Uterus (tissue), 4 donors: Measurements from ENCODE around the gene MFN1. TPM values are rescaled to one million over a fixed set of nuclear protein-coding genes. Genes with fewer than 3 reads are reported as not detected.

Source experiments
- DNase-seq, 2 donors: peaks; one replicate each; pipeline ENCODE4 v3.0.0-alpha.2; 2019 to 2020
- H3K27ac ChIP-seq, 2 donors: fragments of 200-600 bp; sonication (generic); 1 replicate in 1 of 2; 2 replicates in 1 of 2; pipeline ENCODE4 v1.5.1; 2016 to 2018
- H3K27me3 ChIP-seq, 2 donors: fragments of 200-600 bp; sonication (generic); one replicate each; pipeline ENCODE4 v1.5.1; 2018 to 2019; ENCODE audit warnings: control low read depth in 1 of 2
- H3K36me3 ChIP-seq, 2 donors: fragments of 200-600 bp; sonication (generic); one replicate each; pipeline ENCODE4 v1.5.1; 2019; ENCODE audit warnings: control low read depth in 1 of 2
- H3K4me1 ChIP-seq, 2 donors: fragments of 200-600 bp; sonication (generic); one replicate each; pipeline ENCODE4 v1.5.1; 2018 to 2019; ENCODE audit warnings: control low read depth in 1 of 2
- H3K4me3 ChIP-seq, 2 donors: fragments of 200-600 bp; sonication (generic); 1 replicate in 1 of 2; 2 replicates in 1 of 2; pipeline ENCODE4 v1.5.1; 2018 to 2019; ENCODE audit warnings: mild to moderate bottlenecking in 1 of 2
- H3K9me3 ChIP-seq, 2 donors: fragments of 200-600 bp; sonication (generic); one replicate each; pipeline ENCODE4 v1.5.1; 2019; ENCODE audit warnings: control low read depth in 1 of 2
- POLR2A ChIP-seq, 2 donors: fragments of 450-650 bp; IDR thresholded peaks; one replicate each; pipeline ENCODE4 v1.6.1; 2016; ENCODE audit warnings: antibody characterized with exemption in 2 of 2, mild to moderate bottlenecking in 1 of 2, moderate library complexity in 1 of 2
- intact Hi-C: fragments of 100-400 bp; cut with DNase I; formaldehyde crosslinking; loops from one replicate; pipeline ENCODE4 v1.15.1; 2023; ENCODE audit warnings: low total_unique reads
- total RNA-seq, 4 donors: library from RNA; depleted of rRNA in 3 of 4; stranded (reverse); fragments of >200 nt in 3 of 4; gene quantifications; one replicate each; pipeline versions ENCODE4 v1.1.0 to v1.2.4, GENCODE V29; 2014 to 2023
- TF ChIP-seq, protein P1 (sequence below), 4 experiments: fragments of 200-600 bp in 2 of 4; fragments of 450-650 bp in 2 of 4; sonication (generic) in 2 of 4; IDR thresholded peaks; one replicate each; pipeline ENCODE4 v1.5.1; 2016 to 2019; ENCODE audit warnings: antibody characterized with exemption in 4 of 4, mild to moderate bottlenecking in 2 of 4, moderate library complexity in 1 of 4
- donor health status: DM: yes; HTN: yes; CAD: no.

MFN1 gene
- total RNA-seq, 4 donors from 2014 or later, result 10.0 to 88.6 (median 63.3) TPM

DNA sequence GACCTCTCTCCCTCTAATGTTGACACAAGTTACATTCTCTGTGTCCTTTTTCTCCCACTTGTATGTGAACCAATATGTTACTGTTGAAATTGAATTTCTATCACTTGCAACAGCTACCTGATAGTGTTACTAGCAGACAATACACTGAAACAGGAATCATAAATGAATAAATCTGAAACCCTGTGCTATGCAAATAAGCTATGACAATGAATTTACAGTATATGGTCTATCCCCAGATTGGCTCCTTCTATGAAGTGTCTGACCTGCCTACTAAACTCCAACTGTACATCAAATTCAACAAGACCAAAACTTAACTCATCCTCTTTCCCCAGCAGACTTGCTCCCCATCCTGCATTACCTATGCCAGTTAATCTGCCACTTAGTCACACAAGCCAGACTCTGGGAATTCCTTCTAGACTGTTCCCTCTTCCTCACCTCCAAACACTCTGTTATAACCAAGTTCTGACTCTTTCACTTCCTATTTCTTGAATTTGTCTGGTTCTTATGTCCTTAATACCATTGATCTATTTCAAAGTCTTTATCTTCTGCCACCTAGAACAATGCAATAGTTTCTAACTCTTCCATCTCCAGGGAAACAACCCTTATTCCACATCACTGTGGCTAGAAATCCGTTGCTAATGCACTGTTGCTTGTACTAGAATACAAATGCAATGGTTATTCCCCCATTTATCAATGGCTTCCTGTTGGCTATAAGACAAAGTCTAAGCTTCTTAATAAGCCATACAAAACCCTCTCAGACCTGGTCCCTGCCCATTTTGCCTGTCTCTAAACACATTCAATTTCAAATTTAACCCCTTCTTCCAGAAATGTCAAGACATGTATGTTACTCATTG is 38.1 kb upstream of the MFN1 start:
- DNase-seq, result no peak
- Histone ChIP-seq H3K36me3 (no peaks in the 10 kb centered on the region), H3K4me1 (no peaks in the 10 kb centered on the region), H3K27me3 (no peaks in the 10 kb centered on the region), H3K4me3 (no peak overlapping the region), H3K27ac (no peak overlapping the region), H3K9me3 (no peaks in the 10 kb centered on the region)
- TF ChIP-seq, protein P1, sequence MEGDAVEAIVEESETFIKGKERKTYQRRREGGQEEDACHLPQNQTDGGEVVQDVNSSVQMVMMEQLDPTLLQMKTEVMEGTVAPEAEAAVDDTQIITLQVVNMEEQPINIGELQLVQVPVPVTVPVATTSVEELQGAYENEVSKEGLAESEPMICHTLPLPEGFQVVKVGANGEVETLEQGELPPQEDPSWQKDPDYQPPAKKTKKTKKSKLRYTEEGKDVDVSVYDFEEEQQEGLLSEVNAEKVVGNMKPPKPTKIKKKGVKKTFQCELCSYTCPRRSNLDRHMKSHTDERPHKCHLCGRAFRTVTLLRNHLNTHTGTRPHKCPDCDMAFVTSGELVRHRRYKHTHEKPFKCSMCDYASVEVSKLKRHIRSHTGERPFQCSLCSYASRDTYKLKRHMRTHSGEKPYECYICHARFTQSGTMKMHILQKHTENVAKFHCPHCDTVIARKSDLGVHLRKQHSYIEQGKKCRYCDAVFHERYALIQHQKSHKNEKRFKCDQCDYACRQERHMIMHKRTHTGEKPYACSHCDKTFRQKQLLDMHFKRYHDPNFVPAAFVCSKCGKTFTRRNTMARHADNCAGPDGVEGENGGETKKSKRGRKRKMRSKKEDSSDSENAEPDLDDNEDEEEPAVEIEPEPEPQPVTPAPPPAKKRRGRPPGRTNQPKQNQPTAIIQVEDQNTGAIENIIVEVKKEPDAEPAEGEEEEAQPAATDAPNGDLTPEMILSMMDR (IDR thresholded peaks at IDR 0.05), result no peak
- TF ChIP-seq POLR2A (IDR thresholded peaks at IDR 0.05), result no peak
- intact Hi-C loops, result loop anchor here (10.0 kb wide), 2 partner anchors 205 to 295 kb away; no protein-coding TSS in a partner anchor

DNA sequence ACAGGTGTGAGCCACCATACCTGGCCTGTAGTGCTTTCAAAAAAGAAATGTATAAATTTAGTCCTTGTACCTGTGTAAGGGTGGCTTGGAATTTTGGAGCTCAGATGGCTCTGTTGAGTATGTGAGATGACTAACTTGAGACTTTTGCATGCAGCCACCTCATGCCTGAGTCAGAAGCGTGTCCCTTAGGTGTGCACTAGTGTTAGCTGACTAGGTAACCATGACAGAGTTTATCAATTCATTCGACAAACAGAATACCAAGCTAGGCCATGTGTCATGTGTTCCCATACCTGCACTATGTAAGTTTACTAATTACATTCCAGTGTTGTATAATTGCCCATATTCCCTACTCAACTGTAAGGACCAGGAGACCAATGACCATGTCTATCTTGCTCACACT is 28.6 kb upstream of the MFN1 start:
- TF ChIP-seq POLR2A (IDR thresholded peaks at IDR 0.05), result no peak
- TF ChIP-seq, protein P1 (IDR thresholded peaks at IDR 0.05), result no peak
- Histone ChIP-seq H3K4me1 (no peaks in the 10 kb centered on the region), H3K27ac (no peak overlapping the region), H3K36me3 (no peaks in the 10 kb centered on the region), H3K4me3 (no peak overlapping the region), H3K9me3 (no peaks in the 10 kb centered on the region), H3K27me3 (no peaks in the 10 kb centered on the region)
- no peak for DNase-seq
- intact Hi-C loops, result loop anchor here (5.0 to 10.0 kb wide), 3 partner anchors 172 to 304 kb away; partner anchors contain the start of gene PIK3CA

GRCh38 chr3:179321668-179322285 is 25.7 kb upstream of the MFN1 start:
- peak overlapping the region; percentile 92 to 97 for H3K27ac ChIP-seq
- DNase-seq, result peak; percentile 37 to 49
- no peaks in the 10 kb centered on the region for H3K36me3 ChIP-seq
- intact Hi-C loops, result no loop called here
- no peak for TF ChIP-seq POLR2A (IDR thresholded peaks at IDR 0.05)
- TF ChIP-seq, protein P1 (IDR thresholded peaks at IDR 0.05), result peak; percentile 34 to 57 (median 50)
- H3K9me3 ChIP-seq, result no peaks in the 10 kb centered on the region
- no peaks in the 10 kb centered on the region for H3K27me3 ChIP-seq
- H3K4me1 ChIP-seq, result no peaks in the 10 kb centered on the region
- peak overlapping the region; percentile 71 to 94 for H3K4me3 ChIP-seq

GRCh38 chr3:179322286-179323196 is 25.0 kb upstream of the MFN1 start, which contains the start of gene ZNF639:
ZNF639 (plus strand) TSS chr3:179323031; CDS start chr3:179328294, 5,263 bp downstream.
- peak within 1 kb of the TSS; percentile 92 to 97 for H3K27ac ChIP-seq
- H3K36me3 ChIP-seq, result no peaks in the 10 kb centered on the region
- H3K9me3 ChIP-seq, result no peaks in the 10 kb centered on the region
- intact Hi-C loops, result no loop called here
- no peaks in the 10 kb centered on the region for H3K4me1 ChIP-seq
- no peaks in the 10 kb centered on the region for H3K27me3 ChIP-seq
- peak; percentile 84 to 90 for DNase-seq
- peak within 1 kb of the TSS; percentile 71 to 94 for H3K4me3 ChIP-seq
- TF ChIP-seq, protein P1 (IDR thresholded peaks at IDR 0.05), result peak; percentile 66 to 94 (median 90)
- TF ChIP-seq POLR2A (IDR thresholded peaks at IDR 0.05), result peak; percentile 69 to 90
